T1000 (cell line): ENCODE results near the gene CTCFL.
"Not testable (repeated sequence)": the region's sequence is repeated elsewhere in the genome, so short reads cannot be mapped to it uniquely, and the experiment has no call there.

ENCODE experiments used
- DNase-seq: peaks from one replicate; lab custom pipeline; 2025; ENCODE audit warnings: mixed read lengths; lab: John Stamatoyannopoulos, UW

CTCFL gene

GRCh38 chr20:57536120-57536708 lies 11.3 kb upstream of the CTCFL start:
- DNase-seq: no peak

- no peak for DNase-seq
These were observed 10.4 kb upstream of the CTCFL start for GRCh38 chr20:57535297-57535696.

GRCh38 chr20:57532104-57532503 lies 7.2 kb upstream of the CTCFL start:
- no peak for DNase-seq

GRCh38 chr20:57530327-57530981 lies 5.5 kb upstream of the CTCFL start:
- DNase-seq: no peak

- DNase-seq: no peak
These were observed 4.9 kb upstream of the CTCFL start for GRCh38 chr20:57529810-57530209.

- no peak for DNase-seq
These were observed 4.2 kb upstream of the CTCFL start for GRCh38 chr20:57529160-57529585.

- DNase-seq: no peak
These were observed 3.2 kb upstream of the CTCFL start for GRCh38 chr20:57528148-57528547.

GRCh38 chr20:57527728-57528127 lies 2.8 kb upstream of the CTCFL start:
- DNase-seq: no peak

GRCh38 chr20:57526885-57527460 lies 2.0 kb upstream of the CTCFL start:
- DNase-seq: no peak

GRCh38 chr20:57526087-57526884 lies 1.3 kb upstream of the CTCFL start:
- no peak for DNase-seq

GRCh38 chr20:57525328-57526086 lies 567 bp upstream of the CTCFL start:
- DNase-seq: no peak

- DNase-seq: no peak
These were observed 1.2 kb downstream of the CTCFL start for GRCh38 chr20:57523782-57524181.

- DNase-seq: no peak
These were observed 2.4 kb downstream of the CTCFL start for GRCh38 chr20:57522380-57523140.

- no peak for DNase-seq
These were observed 7.0 kb downstream of the CTCFL start for GRCh38 chr20:57517904-57518303.

- DNase-seq: no peak
These were observed 10.6 kb downstream of the CTCFL start for GRCh38 chr20:57514273-57514751.

GRCh38 chr20:57513199-57513598 lies 11.7 kb downstream of the CTCFL start:
- no peak for DNase-seq

- DNase-seq: no peak
These were observed 12.5 kb downstream of the CTCFL start for GRCh38 chr20:57512432-57512831.

GRCh38 chr20:57511709-57512108 lies 13.2 kb downstream of the CTCFL start:
- not testable (repeated sequence) for DNase-seq

- no peak for DNase-seq
These were observed 15.2 kb downstream of the CTCFL start for GRCh38 chr20:57509665-57510237.

- DNase-seq: no peak
These were observed 16.1 kb downstream of the CTCFL start for GRCh38 chr20:57508831-57509230.

- no peak for DNase-seq
These were observed 16.6 kb downstream of the CTCFL start for GRCh38 chr20:57508381-57508780.
